Parathyroid adenoma (tissue), 2 donors: ENCODE results near the gene THAP7.
A peak's percentile ranks its signal among the peaks of the same experiment; 100 is the strongest.
"Not testable (repeated sequence)": the region's sequence is repeated elsewhere in the genome, so short reads cannot be mapped to it uniquely, and the experiment has no call there.

Experiments
- H2AFZ ChIP-seq: fragments of 300-600 bp; sonication (generic); one replicate; pipeline ENCODE4 v1.7.0; 2017; ENCODE audit warnings: antibody characterized with exemption, mild to moderate bottlenecking
- H3K27ac ChIP-seq: fragments of 300-600 bp; sonication (generic); one replicate; pipeline ENCODE4 v1.7.0; 2017
- H3K27me3 ChIP-seq: fragments of 300-600 bp; sonication (generic); one replicate; pipeline ENCODE4 v1.7.0; 2017; ENCODE audit warnings: low read length; ENCODE audit not compliant: control insufficient read depth, insufficient read depth
- H3K36me3 ChIP-seq: fragments of 300-600 bp; sonication (generic); one replicate; pipeline ENCODE4 v1.7.0; 2017; ENCODE audit warnings: low read length; ENCODE audit not compliant: control insufficient read depth, insufficient read depth
- H3K4me1 ChIP-seq: fragments of 300-600 bp; sonication (generic); one replicate; pipeline ENCODE4 v1.7.0; 2017; ENCODE audit warnings: control low read depth
- H3K4me2 ChIP-seq: fragments of 300-600 bp; sonication (generic); one replicate; pipeline ENCODE4 v1.7.0; 2017; ENCODE audit warnings: low read length
- H3K4me3 ChIP-seq: fragments of 300-600 bp; sonication (generic); one replicate; pipeline ENCODE4 v1.7.0; 2017; ENCODE audit warnings: low read depth, low read length
- H3K79me2 ChIP-seq: fragments of 300-600 bp; sonication (generic); one replicate; pipeline ENCODE4 v1.7.0; 2017; ENCODE audit warnings: control low read depth
- H3K9ac ChIP-seq: fragments of 300-600 bp; sonication (generic); one replicate; pipeline ENCODE4 v1.7.0; 2017; ENCODE audit warnings: mild to moderate bottlenecking
- H3K9me3 ChIP-seq: fragments of 300-600 bp; sonication (generic); one replicate; pipeline ENCODE4 v1.7.0; 2017; ENCODE audit warnings: low read length; ENCODE audit not compliant: control insufficient read depth
- CTCF ChIP-seq: fragments of 300-600 bp; sonication (generic); IDR thresholded peaks from one replicate; pipeline ENCODE4 v1.7.0; 2017; ENCODE audit warnings: antibody characterized with exemption, mild to moderate bottlenecking
- donor health status: primary hyperparathyroidism.

THAP7 gene, protein sequence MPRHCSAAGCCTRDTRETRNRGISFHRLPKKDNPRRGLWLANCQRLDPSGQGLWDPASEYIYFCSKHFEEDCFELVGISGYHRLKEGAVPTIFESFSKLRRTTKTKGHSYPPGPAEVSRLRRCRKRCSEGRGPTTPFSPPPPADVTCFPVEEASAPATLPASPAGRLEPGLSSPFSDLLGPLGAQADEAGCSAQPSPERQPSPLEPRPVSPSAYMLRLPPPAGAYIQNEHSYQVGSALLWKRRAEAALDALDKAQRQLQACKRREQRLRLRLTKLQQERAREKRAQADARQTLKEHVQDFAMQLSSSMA

GRCh38 chr22:21001601-21002325 is at the start of gene THAP7:
THAP7 (minus strand) TSS chr22:21002118; CDS start chr22:21001911, 207 bp downstream.
- H3K27me3 ChIP-seq, result no peaks in the 10 kb centered on the region
- peak within 1 kb of the TSS; percentile 84 for H2AFZ ChIP-seq
- H3K27ac ChIP-seq, result peak within 1 kb of the TSS; percentile 97
- TF ChIP-seq CTCF, result no peak
- H3K79me2 ChIP-seq, result no peaks in the 10 kb centered on the region
- peak within 1 kb of the TSS; percentile 84 for H3K4me2 ChIP-seq
- peak within 1 kb of the TSS; percentile 96 for H3K4me3 ChIP-seq
- H3K9me3 ChIP-seq, result no peaks in the 10 kb centered on the region
- peak within 1 kb of the TSS; percentile 28 for H3K9ac ChIP-seq
- peaks cover 7% of the 10 kb centered on the region for H3K4me1 ChIP-seq
- H3K36me3 ChIP-seq, result no peaks in the 10 kb centered on the region

- Histone ChIP-seq H3K27ac (no peak overlapping the region), H3K4me2 (no peak overlapping the region), H3K27me3 (no peaks in the 10 kb centered on the region), H3K4me3 (no peak overlapping the region), H3K9me3 (no peaks in the 10 kb centered on the region), H3K4me1 (no peaks in the 10 kb centered on the region), H3K9ac (no peak overlapping the region), H3K79me2 (no peaks in the 10 kb centered on the region), H3K36me3 (no peaks in the 10 kb centered on the region), H2AFZ (no peak overlapping the region)
- no peak for TF ChIP-seq CTCF
These were observed 49.4 kb upstream of the THAP7 start for GRCh38 chr22:21051145-21051830.

GRCh38 chr22:21048965-21049364 is 47.0 kb upstream of the THAP7 start:
- not testable (repeated sequence) for H2AFZ ChIP-seq, H3K4me1 ChIP-seq, H3K9ac ChIP-seq, H3K27me3 ChIP-seq, H3K9me3 ChIP-seq, H3K36me3 ChIP-seq, H3K4me3 ChIP-seq, H3K4me2 ChIP-seq, H3K79me2 ChIP-seq, H3K27ac ChIP-seq

GRCh38 chr22:21048448-21048847 is 46.5 kb upstream of the THAP7 start:
- H3K36me3 ChIP-seq, H3K79me2 ChIP-seq, H3K4me3 ChIP-seq, H2AFZ ChIP-seq, H3K27me3 ChIP-seq, H3K9ac ChIP-seq, H3K9me3 ChIP-seq, H3K4me1 ChIP-seq, H3K4me2 ChIP-seq, H3K27ac ChIP-seq: not testable (repeated sequence)

DNA sequence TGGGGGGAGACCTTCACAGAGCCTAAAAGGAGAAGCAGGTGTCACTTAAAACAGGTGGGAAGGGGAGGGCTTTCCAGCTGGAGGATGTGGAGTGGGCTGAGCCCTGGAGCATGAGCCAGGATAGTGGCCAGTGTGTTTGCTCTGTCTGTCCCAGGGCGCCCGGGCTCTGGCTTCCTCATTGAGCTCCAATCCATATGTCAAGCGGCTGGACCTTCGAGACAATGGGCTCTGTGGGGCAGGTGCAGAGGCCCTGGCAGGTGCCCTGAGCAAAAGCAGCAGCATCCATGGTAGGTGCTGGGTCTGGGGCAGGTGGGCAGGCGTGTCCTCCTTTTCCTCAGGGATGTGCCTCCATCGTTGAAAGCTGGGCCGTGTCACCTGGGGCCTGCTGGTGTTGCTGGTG is 45.8 kb upstream of the THAP7 start:
- no peak overlapping the region for H3K4me3 ChIP-seq
- no peak overlapping the region for H2AFZ ChIP-seq
- no peaks in the 10 kb centered on the region for H3K79me2 ChIP-seq
- no peaks in the 10 kb centered on the region for H3K27me3 ChIP-seq
- no peak for TF ChIP-seq CTCF
- no peak overlapping the region for H3K27ac ChIP-seq
- no peak overlapping the region for H3K4me2 ChIP-seq
- no peak overlapping the region for H3K9ac ChIP-seq
- no peaks in the 10 kb centered on the region for H3K9me3 ChIP-seq
- H3K36me3 ChIP-seq, result no peaks in the 10 kb centered on the region
- H3K4me1 ChIP-seq, result peaks cover 4% of the 10 kb centered on the region
